Stimulated activated naive CD4-positive, alpha-beta T cell (primary cell): ENCODE data around the gene TAPT1.
"Not testable (repeated sequence)": the region's sequence is repeated elsewhere in the genome, so short reads cannot be mapped to it uniquely, and the experiment has no call there.

Experiments used
- DNase-seq, 6 experiments: peaks; one replicate each; lab custom pipeline; 2025; lab: John Stamatoyannopoulos, UW

Gene TAPT1

DNA sequence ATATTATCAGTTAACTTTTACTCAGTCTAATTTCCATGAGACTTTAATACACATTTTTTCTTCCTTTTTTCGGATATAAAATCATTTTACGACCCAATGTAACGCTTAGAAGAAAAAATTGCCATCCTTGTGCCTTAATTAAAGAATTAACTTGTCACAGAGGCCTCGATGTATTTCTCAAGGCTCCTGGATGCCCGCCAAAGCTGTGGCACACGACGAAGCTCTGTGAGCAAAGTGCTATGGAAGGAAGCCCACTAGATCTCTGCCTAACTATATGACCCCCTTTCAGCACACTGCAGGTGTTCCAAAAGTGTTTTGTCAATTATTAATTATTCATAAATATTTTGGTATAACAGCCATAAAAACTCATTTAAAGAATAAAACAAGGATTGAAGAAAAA, 54.4 kb downstream of the TAPT1 start:
- DNase-seq, result no peak

DNA sequence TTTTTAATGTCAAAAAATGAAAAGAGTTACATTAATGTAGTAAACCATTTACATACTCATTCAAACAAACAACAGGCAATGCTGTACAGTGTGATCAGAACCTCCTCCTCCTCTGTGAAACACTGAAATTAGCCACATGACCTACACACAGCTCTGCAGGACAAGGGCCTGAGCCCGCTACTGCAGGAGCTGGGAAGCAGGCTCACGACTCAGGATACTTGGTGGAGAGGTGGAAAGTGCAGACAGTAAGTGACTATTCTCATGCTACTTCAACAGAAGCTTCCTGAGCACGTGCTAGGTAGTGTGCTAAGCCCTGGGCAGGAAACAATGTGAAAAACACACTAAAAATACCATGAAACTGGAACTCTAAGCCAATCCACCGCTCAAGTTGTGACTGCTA, 56.8 kb downstream of the TAPT1 start:
- DNase-seq, result no peak

GRCh38 chr4:16168710-16169388, 57.4 kb downstream of the TAPT1 start:
- no peak for DNase-seq

- DNase-seq, result no peak
Measured at GRCh38 chr4:16168144-16168543, 58.1 kb downstream of the TAPT1 start.

- no peak for DNase-seq
Measured at GRCh38 chr4:16165931-16166330, 60.3 kb downstream of the TAPT1 start.

- no peak for DNase-seq
Measured at GRCh38 chr4:16162891-16163290, 63.4 kb downstream of the TAPT1 start.

DNA sequence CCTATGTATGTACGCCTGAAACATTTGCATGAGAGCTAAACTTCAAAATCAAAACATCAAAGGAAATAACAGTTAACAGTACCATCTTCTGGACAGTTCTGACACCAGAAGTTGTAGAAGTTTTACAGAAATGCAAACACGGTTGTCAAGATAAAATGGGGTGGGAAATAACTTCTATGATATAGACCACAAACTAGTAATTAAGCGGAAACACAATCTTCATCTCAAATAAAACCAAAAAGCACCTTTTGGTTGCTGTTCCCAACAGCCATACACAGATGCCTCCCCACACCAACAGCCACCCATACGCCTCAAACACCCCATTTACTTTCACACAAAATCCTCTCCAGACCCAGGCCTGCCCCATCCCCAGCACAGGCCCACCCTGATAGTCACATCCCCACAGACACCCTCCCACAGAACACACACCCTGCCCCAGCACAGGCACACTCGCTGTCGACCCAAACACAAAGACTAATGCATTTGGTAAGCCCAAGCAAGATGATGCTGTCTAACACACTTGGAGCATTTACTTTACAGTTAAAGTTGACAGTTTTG, 64.3 kb downstream of the TAPT1 start:
- DNase-seq, result no peak

- DNase-seq, result no peak
Measured at GRCh38 chr4:16160457-16160856, 65.8 kb downstream of the TAPT1 start.

DNA sequence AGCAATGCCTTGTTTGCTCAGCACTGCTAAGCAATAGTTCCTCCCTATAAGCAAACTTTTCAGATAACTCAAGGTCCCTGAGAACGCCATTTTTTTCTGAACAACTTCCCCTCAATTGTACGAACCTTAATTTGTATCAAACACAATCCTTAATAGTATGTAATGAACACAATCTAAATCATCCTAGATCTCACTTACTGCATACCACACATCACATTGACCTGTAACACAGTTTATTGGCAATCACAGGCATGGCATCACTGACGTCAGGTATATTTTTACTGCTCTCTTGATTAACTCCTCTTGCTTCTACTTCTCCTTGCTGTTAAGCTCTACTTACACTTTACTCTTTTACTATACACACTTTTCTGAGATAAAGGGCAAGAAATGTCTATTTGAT, 67.0 kb downstream of the TAPT1 start:
- no peak for DNase-seq

GRCh38 chr4:16158504-16158852, 67.8 kb downstream of the TAPT1 start:
- no peak for DNase-seq

GRCh38 chr4:16157609-16158503, 68.4 kb downstream of the TAPT1 start:
- DNase-seq, result no peak

DNA sequence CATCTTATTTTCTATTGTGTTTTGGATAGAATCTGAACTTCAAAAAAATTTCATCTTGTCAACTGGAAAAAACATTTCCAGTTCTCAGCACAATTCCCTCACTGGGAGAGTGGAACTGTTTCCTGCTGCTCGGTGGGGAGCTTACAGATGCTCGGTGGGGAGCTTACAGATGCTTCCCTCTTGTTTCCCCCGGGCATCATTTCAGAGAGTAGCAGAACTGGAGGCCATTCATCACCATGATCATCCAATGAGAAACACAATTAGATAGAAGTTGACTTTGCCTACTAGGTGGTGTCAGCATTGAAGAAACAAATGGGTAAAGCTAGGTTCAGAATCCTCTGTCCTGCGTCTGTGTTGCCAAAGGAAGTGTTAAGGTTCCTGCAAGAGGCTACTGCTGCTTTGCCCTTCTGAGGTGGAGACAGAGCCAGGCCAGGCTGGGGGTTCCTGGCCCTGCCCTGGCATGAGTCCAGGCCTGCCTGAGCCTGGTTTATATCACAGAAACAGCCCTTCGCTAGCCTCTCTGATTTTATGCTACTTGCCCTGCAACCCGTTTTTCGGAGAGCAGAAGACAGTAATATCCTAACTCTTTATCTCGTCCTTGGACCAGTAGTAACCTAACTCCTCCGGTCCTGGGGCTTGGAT, 70.6 kb downstream of the TAPT1 start:
- DNase-seq, result no peak

DNA sequence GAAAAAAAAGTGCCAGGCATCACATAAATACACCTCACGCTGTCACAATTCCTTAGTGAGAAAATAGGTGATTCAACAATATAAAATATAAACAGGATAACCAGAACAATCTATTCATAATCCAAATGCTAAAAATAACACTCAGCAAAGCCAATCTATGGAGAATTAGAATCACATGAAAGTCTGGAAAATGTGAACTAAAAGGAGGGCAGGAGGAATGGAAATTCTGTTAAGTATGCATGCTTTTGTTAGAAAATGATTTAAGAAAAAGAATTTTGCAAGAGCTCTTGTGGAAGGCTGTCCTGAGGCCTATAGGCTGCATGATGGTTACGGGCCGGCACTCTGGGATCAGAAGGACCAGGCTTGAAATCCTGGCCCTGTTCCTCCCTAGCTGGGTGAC, 71.8 kb downstream of the TAPT1 start:
- DNase-seq, result no peak

DNA sequence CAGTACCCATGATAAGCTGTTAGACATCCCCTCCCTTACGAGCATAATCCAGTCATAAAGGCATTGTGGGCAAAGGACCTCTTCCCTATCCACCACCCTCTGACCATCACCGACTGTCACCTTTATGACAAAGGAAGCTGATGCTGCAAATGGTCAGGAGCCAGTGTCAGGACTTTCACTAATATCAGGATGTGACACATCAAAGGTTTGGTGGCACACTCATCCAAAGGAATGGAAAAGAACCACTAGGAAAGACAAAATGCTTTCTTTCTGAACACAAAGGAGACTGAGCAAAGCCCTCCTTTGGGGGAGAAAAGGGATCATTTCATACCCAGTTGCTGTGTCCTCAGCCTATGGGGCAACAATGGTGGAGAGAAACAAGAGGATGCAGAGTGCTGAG, 75.6 kb downstream of the TAPT1 start:
- no peak for DNase-seq

DNA sequence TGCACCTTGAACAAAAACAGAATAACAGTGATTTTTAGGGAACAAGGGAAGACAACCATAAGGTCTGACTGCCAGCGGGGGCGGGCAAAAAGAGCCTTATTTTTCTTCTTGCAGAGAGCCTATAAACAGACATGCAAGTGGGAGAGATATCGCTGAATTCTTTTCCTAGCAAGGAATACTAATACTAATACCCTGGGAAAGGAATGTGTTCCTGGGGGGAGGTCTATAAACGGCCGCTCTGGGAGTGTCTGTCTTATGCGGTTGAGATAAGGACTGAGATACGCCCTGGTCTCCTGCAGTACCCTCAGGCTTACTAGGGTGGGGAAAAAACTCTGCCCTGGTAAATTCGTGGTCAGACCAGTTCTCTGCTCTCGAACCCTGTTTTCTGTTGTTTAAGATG, 81.4 kb downstream of the TAPT1 start:
- DNase-seq, result not testable (repeated sequence)

DNA sequence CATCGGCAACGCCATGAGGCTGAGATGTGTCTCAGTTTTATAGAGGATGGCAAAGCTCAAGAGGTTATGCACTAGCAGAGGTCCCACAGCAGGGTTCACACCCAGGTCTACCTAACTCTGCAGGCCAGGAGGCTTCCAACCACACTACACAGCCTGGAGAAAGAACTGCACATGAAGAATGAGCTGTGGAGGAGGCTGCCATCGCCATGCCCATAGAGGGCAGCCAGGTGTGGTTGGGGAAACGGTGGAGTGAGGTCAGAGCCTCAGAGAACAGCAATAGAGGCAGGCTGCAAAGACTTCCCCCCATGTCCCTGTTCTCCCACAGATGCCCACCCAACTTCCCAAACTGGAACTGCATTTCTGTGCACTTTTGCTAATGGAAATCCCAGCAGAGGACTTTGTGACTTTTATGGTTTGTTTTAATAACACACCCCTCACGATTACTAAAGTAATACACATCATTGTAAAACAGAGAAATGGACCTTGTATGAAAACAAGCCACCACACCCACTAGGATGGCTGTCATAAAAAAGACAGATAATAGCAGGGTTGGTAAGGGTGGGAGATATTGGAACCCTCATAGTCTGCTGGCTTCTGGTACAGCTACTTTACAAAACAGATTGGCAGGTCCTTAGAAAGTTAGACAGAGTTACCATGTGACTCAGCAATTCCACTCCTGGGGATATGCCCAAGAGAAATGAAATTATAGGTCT, 83.5 kb downstream of the TAPT1 start:
- DNase-seq, result no peak

DNA sequence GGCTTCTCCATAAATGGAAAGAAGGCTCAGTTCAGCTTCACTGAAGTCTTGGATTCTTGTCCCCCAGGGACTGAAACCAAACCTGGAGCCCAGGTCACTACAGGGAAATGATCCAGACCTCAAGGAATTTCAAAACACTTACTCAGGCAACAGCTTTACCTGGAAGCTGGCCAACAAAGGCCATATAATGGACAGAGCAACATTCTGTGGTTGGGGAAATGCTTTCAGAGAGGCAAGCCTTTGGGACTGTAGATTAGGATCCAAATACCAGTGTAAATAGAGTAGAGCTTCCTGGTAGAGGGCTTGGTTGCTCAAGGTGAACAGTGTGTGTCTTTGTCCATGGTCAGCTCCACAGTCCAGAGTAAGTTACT, 85.4 kb downstream of the TAPT1 start:
- DNase-seq, result no peak

DNA sequence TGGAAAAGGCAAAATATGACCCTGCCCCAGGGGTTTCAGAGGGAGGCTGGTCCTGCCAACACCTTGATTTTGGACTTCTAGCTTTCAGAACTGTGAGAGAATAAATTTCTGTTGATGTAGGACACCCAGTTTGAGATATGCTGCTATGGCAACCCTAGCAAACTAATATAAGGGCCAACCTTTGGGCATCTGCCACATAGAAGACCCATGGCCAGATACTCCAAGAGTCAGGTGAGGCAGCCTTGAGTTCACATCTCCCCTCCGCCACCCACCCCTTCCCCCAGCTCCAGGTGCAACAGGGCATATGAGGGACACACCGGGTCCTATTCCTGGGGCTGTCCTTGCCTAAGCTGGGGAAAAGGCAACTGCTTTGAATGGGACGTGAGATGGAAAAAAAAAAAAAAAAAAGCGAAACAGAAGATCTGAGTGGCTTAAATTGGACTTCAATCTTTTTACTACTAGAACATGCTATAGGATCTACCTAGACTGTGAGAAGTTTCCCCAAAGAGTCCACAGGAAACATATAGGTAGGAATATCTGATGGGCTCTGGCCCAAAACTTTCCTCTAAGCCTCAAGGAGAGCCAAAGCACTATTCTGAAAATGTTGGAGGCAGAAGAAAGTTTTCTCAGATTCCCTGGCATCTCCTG, 85.9 kb downstream of the TAPT1 start:
- DNase-seq, result no peak

DNA sequence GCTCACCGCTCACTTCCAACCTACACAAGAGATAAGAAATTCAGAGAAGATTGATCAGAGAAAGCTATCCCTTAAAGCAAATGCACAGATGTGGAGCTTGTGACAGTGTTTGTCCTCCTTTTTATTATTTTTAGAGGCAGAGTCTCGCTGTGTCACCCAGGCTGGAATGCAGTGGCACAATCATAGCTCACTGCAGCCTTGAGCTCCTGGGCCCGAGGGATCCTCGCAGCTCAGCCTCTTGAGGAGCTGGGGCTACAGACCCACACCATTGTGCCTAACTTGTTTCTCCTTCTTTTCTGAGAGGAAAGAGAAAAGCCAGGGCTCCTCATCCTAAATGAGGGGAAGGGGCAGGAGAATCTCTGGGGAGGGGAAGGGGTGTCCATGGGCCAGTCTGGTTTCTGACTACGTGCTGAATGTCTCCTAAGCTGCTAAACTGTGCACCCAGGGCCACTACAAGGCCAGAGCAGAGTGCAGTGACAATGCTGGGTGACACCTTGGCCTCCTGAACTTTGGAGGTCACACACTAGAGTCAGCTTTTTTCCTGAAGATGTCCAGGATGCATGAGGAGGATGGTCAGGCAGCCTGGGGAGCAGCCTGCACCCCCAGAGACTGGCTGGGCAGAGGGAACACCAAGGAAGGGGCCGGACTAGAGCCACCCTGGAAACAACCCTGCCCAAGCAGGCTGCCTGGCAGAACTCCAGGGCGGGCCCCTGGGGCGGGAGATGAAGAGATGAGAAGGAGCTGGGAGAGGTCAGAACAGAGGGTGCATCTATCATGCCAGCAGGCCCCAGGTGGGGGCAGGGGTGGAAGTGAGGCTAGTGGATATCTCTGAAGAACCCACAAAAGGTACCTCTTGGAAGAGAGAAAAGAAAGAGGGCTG, 87.0 kb downstream of the TAPT1 start:
- DNase-seq, result no peak

GRCh38 chr4:16136827-16137226, 89.4 kb downstream of the TAPT1 start:
- no peak for DNase-seq

- no peak for DNase-seq
Measured at GRCh38 chr4:16136311-16136710, 90.0 kb downstream of the TAPT1 start.
